MM.1S (cell line): ENCODE measurements around the gene APOOL.

Experiments used
- CTCF ChIP-seq: fragments of 300-600 bp; sonication (generic); IDR thresholded peaks from 2 replicates; pipeline ENCODE4 v1.5.1; 2016; ENCODE audit warnings: antibody characterized with exemption, low read length, mixed read lengths
- EZH2 ChIP-seq: fragments of 300-600 bp; sonication (generic); optimal IDR thresholded peaks from 2 replicates; pipeline ENCODE3; 2017; ENCODE audit warnings: low read depth, mild to moderate bottlenecking, antibody characterized with exemption, low read length, mixed read lengths
- EZH2phosphoT487 ChIP-seq: fragments of 300-600 bp; sonication (generic); IDR thresholded peaks from 2 replicates; pipeline ENCODE4 v1.6.1; 2018; ENCODE audit warnings: antibody characterized with exemption, low read length

DNA sequence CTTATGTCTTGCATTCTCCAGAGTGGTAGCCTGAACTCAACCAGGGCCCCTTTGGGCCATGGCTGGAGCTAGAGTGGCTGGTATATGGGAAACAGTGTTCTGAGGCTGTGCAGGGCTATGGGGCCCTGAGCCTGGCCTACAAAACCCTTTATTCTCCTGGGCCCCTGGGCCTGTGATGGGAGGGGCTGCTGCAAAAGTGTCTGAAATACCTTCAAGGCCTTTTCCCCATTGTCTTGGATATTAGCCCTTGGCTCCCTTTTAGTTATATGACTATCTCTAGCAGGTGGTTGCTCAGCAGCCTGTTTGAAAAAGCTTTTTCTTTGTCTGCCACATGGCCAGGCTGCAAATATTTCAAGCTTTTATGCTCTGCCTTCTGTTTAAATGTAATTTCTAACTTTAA is 22.5 kb downstream of the APOOL start:
- no peak for TF ChIP-seq EZH2phosphoT487
- no peak for TF ChIP-seq CTCF
- TF ChIP-seq EZH2, result no peak
